ENCODE data around the gene HCFC1. TPM values are rescaled to one million over a fixed set of nuclear protein-coding genes. Genes with fewer than 3 reads are reported as not detected.

Gene HCFC1
- total RNA-seq, 6 experiments from 2014 or later = 52.1 to 62.1 (median 59.0) TPM

DNA sequence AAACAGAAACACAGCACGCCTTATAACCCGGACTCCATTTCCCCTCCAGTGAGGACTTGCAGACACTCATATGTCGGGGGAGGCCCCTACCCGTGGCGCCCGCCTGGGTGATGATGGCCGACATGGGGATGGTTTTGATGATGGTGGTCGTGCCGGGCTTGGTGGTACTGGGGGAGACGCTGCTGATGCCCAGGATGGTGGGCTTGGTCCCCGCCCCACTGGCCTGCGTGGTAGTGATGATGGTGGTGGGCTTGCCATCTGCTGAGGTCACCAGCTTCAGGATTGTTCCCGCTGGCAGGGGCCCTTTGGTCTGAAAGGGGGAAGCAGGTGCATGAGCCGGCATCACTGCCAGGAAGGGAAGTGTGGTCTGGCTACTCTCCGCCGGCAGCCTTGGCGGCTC, 14.4 kb downstream of the HCFC1 start:
- DNase-seq = no peak
- Mint-ChIP-seq H3K27ac (no peak overlapping the region), H3K27me3 (ENCODE audit: insufficient read depth) (peaks cover 10% of the 10 kb centered on the region), H3K9me3 (no peaks in the 10 kb centered on the region), H3K4me1 (ENCODE audit: low read depth) (no peaks in the 10 kb centered on the region), H3K4me3 (no peak overlapping the region), H3K36me3 (ENCODE audit: low read depth) (no peaks in the 10 kb centered on the region; the same call in 1 of the 2 replicates)
- TF ChIP-seq, protein P1, sequence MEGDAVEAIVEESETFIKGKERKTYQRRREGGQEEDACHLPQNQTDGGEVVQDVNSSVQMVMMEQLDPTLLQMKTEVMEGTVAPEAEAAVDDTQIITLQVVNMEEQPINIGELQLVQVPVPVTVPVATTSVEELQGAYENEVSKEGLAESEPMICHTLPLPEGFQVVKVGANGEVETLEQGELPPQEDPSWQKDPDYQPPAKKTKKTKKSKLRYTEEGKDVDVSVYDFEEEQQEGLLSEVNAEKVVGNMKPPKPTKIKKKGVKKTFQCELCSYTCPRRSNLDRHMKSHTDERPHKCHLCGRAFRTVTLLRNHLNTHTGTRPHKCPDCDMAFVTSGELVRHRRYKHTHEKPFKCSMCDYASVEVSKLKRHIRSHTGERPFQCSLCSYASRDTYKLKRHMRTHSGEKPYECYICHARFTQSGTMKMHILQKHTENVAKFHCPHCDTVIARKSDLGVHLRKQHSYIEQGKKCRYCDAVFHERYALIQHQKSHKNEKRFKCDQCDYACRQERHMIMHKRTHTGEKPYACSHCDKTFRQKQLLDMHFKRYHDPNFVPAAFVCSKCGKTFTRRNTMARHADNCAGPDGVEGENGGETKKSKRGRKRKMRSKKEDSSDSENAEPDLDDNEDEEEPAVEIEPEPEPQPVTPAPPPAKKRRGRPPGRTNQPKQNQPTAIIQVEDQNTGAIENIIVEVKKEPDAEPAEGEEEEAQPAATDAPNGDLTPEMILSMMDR (IDR thresholded peaks at IDR 0.05) = no peak

DNA sequence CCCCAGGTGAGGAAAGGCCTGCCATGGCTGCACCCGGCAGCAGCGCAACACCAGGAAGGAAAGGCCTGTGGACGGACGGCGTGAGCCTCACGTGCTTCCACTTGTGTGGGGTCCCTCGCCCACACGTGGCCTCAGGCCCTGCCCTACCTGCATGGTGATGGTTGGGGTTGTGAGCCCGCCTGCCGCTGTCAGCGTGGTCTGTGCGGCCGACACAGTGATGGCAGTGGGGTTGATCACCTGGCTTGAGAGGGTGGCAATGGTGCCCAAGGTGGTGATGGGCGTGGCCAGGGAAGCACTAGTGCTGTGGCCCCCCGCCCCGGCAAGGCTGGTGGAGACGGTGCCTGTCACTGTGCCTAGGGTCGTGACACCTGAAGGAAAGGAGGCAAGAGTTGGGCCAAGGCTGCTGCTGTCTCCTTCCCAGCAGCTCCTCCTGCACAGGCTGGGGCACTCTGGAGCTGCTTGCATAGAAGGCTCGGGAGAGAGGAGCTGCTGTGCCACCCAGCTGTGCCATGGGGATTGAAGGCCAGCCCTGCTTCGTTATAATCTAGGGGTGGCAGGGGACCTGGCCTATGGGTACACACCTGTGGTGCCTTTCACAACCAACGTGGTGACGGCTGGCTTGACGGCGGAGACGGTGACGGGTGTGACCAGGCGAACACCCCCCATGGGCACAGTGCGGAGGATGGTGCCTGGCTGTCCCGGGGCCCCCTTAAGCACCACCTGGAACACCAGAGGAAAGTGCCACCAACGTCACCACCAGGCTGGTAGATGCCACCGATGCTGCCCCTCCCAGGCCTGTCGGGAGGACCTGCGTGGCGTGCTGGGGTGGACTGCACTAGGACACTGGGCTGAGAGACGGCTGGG, 15.3 kb downstream of the HCFC1 start:
- Mint-ChIP-seq H3K9me3 (no peaks in the 10 kb centered on the region), H3K27ac (no peak overlapping the region), H3K36me3 (ENCODE audit: low read depth) (no peaks in the 10 kb centered on the region; the same call in 1 of the 2 replicates), H3K4me3 (no peak overlapping the region), H3K27me3 (ENCODE audit: insufficient read depth) (peaks cover 10% of the 10 kb centered on the region), H3K4me1 (ENCODE audit: low read depth) (no peaks in the 10 kb centered on the region)
- no peak for DNase-seq
- TF ChIP-seq, protein P1 (IDR thresholded peaks at IDR 0.05) = no peak

DNA sequence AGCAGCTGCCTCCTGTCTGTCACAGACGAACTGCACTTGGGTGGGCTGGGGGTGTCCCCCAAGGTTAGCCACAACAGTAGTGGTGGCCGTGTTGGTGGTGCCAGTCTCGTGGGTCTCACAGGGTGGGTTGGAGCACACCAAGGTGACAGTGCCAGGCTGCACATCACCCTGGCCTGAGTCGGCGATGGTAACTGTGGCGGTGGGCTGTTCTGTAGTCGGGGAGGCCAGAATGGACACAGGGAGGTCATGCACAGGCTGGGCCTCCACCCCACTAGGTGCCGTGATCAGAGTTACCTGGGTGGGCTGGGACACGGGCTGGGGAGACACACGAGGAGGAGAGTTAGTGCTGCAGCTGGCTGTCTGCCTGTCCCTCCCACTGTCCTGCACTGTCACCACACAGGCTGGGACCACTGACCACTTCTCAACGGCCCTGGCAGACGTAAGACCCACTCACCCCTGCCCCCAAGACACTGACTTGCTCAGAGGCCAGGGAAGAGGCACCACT, 16.3 kb downstream of the HCFC1 start:
- Mint-ChIP-seq H3K27ac (no peak overlapping the region), H3K36me3 (ENCODE audit: low read depth) (no peaks in the 10 kb centered on the region; the same call in 1 of the 2 replicates), H3K4me1 (ENCODE audit: low read depth) (no peaks in the 10 kb centered on the region), H3K9me3 (no peaks in the 10 kb centered on the region), H3K4me3 (no peak overlapping the region), H3K27me3 (ENCODE audit: insufficient read depth) (peaks cover 8% of the 10 kb centered on the region)
- DNase-seq = no peak
- TF ChIP-seq, protein P1 (IDR thresholded peaks at IDR 0.05) = no peak

DNA sequence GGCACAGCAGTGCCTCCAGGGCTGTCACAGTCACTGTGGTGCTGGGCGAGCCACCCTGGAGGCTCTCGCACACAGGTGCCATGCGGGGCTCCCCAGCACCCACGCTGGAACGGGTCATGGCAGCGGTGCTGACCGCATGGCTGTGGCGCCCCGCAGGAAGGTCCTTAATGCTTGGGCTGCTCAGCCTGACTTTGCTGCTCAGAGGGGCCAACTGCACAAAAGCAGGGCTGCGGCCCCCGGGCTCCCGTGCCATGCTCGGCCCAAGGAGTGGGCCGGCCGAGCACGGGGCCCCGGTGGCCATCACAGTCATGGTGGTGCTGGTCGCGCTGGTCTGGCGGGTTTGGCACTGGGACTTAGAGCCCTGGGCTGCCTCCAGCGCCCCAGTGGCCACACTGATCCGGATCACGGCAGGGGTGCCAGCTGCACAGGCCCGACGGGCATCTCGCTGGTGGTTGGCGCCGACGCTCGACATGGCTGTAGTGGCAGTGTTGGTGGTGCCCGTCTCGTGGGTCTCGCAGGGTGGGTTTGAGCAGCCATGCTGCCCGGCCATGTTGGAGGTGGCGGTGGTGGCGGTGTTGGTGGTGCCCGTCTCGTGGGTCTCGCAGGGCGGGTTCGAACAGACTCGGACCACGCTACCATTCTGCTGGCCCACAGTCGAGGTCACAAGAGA, 16.9 kb downstream of the HCFC1 start:
- Mint-ChIP-seq H3K9me3 (no peaks in the 10 kb centered on the region), H3K27me3 (ENCODE audit: insufficient read depth) (peaks cover 8% of the 10 kb centered on the region), H3K27ac (no peak overlapping the region), H3K36me3 (ENCODE audit: low read depth) (no peaks in the 10 kb centered on the region; the same call in 1 of the 2 replicates), H3K4me3 (no peak overlapping the region), H3K4me1 (ENCODE audit: low read depth) (no peaks in the 10 kb centered on the region)
- TF ChIP-seq, protein P1 (IDR thresholded peaks at IDR 0.05) = no peak
- DNase-seq = no peak

DNA sequence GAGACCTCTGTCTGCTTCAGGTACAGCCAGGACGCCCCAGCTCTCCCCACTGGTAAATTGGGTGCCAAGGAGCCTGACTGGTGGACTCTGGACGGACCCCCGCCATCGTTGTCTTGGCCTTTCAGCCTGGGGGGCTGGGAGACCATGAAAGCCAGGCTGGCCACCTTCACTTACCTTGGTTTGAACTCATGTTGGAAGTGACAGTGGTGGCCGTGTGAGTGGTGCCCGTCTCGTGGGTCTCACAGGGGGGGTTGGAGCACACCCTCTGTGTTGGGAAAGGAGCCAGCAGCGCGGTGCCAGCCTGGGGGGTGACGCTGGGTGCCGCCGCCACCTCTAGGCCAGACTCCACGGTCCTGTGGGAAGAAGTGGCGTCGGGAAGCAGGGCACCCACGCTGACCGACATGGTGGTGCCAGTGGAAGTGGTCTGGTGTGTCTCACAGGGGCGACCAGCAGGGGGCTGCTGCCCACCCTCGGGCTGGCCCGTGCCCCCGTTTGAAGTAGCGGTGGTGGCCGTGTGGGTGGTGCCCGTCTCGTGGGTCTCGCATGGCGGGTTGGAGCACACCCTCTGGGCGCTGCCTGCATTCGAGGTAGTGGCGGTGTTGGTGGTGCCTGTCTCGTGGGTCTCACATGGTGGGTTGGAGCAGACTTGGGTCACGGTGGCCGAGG, 17.6 kb downstream of the HCFC1 start:
- TF ChIP-seq, protein P1 (IDR thresholded peaks at IDR 0.05) = no peak
- DNase-seq = no peak
- no peaks in the 10 kb centered on the region for H3K9me3 Mint-ChIP-seq
- no peak overlapping the region for H3K4me3 Mint-ChIP-seq
- H3K36me3 Mint-ChIP-seq (ENCODE audit: low read depth) = no peaks in the 10 kb centered on the region; the same call in 1 of the 2 replicates
- H3K4me1 Mint-ChIP-seq (ENCODE audit: low read depth) = no peaks in the 10 kb centered on the region
- H3K27ac Mint-ChIP-seq = no peak overlapping the region
- H3K27me3 Mint-ChIP-seq (ENCODE audit: insufficient read depth) = peaks cover 8% of the 10 kb centered on the region

All from HFFc6 (cell line).